SU-DHL-6 (cell line): ENCODE results near the gene C1orf141.

ENCODE experiments used
- EZH2phosphoT487 ChIP-seq: fragments of 200-600 bp; sonication (generic), shearing (Covaris generic); conservative IDR thresholded peaks from 2 replicates; pipeline ENCODE4 v1.6.1; 2018; ENCODE audit warnings: mild to moderate bottlenecking, antibody characterized with exemption, low read length, moderate library complexity, mixed read lengths
- TF ChIP-seq, protein P1 (sequence below): fragments of 200-600 bp; sonication (generic); IDR thresholded peaks from one replicate; pipeline ENCODE4 v1.5.1; 2017; ENCODE audit warnings: antibody characterized with exemption, mild to moderate bottlenecking, low read length, moderate library complexity; ENCODE audit not compliant: insufficient read depth, poor library complexity, severe bottlenecking

DNA sequence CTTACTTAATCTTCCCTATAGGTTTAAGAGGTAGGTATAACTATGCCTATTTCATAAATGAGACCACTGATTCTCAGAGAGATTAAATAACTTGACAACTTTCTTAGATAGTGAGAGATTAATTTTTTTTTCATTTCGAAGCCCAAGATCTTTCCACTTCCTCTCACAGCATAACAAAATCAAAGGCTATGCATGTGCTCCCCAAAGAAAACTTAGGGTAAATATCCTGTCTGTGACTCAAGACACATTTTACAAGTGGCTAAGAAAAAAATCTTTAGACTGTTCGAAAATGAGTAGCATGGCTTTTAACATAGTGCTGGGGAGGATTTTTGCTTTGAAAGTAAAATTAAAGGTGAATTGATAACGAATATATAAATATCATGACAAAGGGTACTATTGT, 8.2 kb upstream of the C1orf141 start:
- no peak for TF ChIP-seq EZH2phosphoT487
- TF ChIP-seq, protein P1, sequence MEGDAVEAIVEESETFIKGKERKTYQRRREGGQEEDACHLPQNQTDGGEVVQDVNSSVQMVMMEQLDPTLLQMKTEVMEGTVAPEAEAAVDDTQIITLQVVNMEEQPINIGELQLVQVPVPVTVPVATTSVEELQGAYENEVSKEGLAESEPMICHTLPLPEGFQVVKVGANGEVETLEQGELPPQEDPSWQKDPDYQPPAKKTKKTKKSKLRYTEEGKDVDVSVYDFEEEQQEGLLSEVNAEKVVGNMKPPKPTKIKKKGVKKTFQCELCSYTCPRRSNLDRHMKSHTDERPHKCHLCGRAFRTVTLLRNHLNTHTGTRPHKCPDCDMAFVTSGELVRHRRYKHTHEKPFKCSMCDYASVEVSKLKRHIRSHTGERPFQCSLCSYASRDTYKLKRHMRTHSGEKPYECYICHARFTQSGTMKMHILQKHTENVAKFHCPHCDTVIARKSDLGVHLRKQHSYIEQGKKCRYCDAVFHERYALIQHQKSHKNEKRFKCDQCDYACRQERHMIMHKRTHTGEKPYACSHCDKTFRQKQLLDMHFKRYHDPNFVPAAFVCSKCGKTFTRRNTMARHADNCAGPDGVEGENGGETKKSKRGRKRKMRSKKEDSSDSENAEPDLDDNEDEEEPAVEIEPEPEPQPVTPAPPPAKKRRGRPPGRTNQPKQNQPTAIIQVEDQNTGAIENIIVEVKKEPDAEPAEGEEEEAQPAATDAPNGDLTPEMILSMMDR, result no peak
